ENCODE results near the gene EPM2A. TPM values are rescaled to one million over a fixed set of nuclear protein-coding genes. Genes with fewer than 3 reads are reported as not detected.

The EPM2A gene
- total RNA-seq, 1 donor from 2014 or later, result 7.6 TPM

GRCh38 chr6:145670311-145670710 is 65.0 kb downstream of the EPM2A start:
- Histone ChIP-seq H3K4me3 (no peak overlapping the region), H3K27ac (no peak overlapping the region), H3K27me3 (no peaks in the 10 kb centered on the region), H3K36me3 (no peaks in the 10 kb centered on the region), H3K4me1 (peaks cover 0 to 2% of the 10 kb centered on the region in 2 donors), H3K9me3 (no peaks in the 10 kb centered on the region)
- no peak for TF ChIP-seq CTCF (IDR thresholded peaks at IDR 0.05)
- no peak for DNase-seq (ENCODE audit: low spot score in 2 of 2)
- intact Hi-C loops (cut with DNase I), result no loop called here

GRCh38 chr6:145669627-145670034 is 65.7 kb downstream of the EPM2A start:
- H3K27ac ChIP-seq, result peak overlapping the region in 1 of 2 donors; percentile 37

GRCh38 chr6:145668844-145669243 is 66.5 kb downstream of the EPM2A start:
- Histone ChIP-seq H3K4me1 (peaks cover 0 to 2% of the 10 kb centered on the region in 2 donors), H3K27ac (peak overlapping the region in 1 of 2 donors; percentile 37), H3K9me3 (no peaks in the 10 kb centered on the region), H3K4me3 (no peak overlapping the region), H3K27me3 (no peaks in the 10 kb centered on the region), H3K36me3 (no peaks in the 10 kb centered on the region)
- no peak for TF ChIP-seq CTCF (IDR thresholded peaks at IDR 0.05)
- intact Hi-C loops (cut with DNase I), result no loop called here
- DNase-seq (ENCODE audit: low spot score in 2 of 2), result no peak

More at GRCh38 chr6:145669627-145670034, 65.7 kb downstream of the EPM2A start:
- Histone ChIP-seq H3K4me1 (peaks cover 0 to 2% of the 10 kb centered on the region in 2 donors), H3K9me3 (no peaks in the 10 kb centered on the region), H3K36me3 (no peaks in the 10 kb centered on the region), H3K27me3 (no peaks in the 10 kb centered on the region), H3K4me3 (no peak overlapping the region)
- no peak for TF ChIP-seq CTCF (IDR thresholded peaks at IDR 0.05)
- intact Hi-C loops (cut with DNase I), result no loop called here
- DNase-seq (ENCODE audit: low spot score in 2 of 2), result no peak

- H3K36me3 ChIP-seq, result no peaks in the 10 kb centered on the region
- TF ChIP-seq CTCF (IDR thresholded peaks at IDR 0.05), result no peak
- H3K4me1 ChIP-seq, result no peaks in the 10 kb centered on the region
- no peak overlapping the region for H3K4me3 ChIP-seq
- H3K27me3 ChIP-seq, result no peaks in the 10 kb centered on the region
- no peak for DNase-seq (ENCODE audit: low spot score in 2 of 2)
- H3K9me3 ChIP-seq, result no peaks in the 10 kb centered on the region
- no peak overlapping the region for H3K27ac ChIP-seq
- intact Hi-C loops (cut with DNase I), result no loop called here
Measured at GRCh38 chr6:145660676-145661075, 74.6 kb downstream of the EPM2A start.

GRCh38 chr6:145656128-145656527 is 79.2 kb downstream of the EPM2A start:
- intact Hi-C loops (cut with DNase I), result no loop called here
- H3K36me3 ChIP-seq, result no peaks in the 10 kb centered on the region
- no peaks in the 10 kb centered on the region for H3K9me3 ChIP-seq
- H3K27me3 ChIP-seq, result no peaks in the 10 kb centered on the region
- no peak for TF ChIP-seq CTCF (IDR thresholded peaks at IDR 0.05)
- DNase-seq (ENCODE audit: low spot score in 2 of 2), result no peak
- no peak overlapping the region for H3K4me3 ChIP-seq
- H3K4me1 ChIP-seq, result no peaks in the 10 kb centered on the region
- H3K27ac ChIP-seq, result no peak overlapping the region

GRCh38 chr6:145652572-145652971 is 82.7 kb downstream of the EPM2A start:
- intact Hi-C loops (cut with DNase I), result no loop called here
- no peaks in the 10 kb centered on the region for H3K36me3 ChIP-seq
- no peaks in the 10 kb centered on the region for H3K4me1 ChIP-seq
- TF ChIP-seq CTCF (IDR thresholded peaks at IDR 0.05), result no peak
- H3K9me3 ChIP-seq, result no peaks in the 10 kb centered on the region
- H3K27me3 ChIP-seq, result no peaks in the 10 kb centered on the region
- no peak overlapping the region for H3K27ac ChIP-seq
- DNase-seq (ENCODE audit: low spot score in 2 of 2), result no peak
- no peak overlapping the region for H3K4me3 ChIP-seq

Data from ascending aorta (tissue), 2 donors.